Breast epithelium (tissue), 4 donors: ENCODE measurements around the gene ARL4D. TPM values are rescaled to one million over a fixed set of nuclear protein-coding genes. Genes with fewer than 3 reads are reported as not detected.

Source experiments
- DNase-seq, 2 donors: peaks; one replicate each; pipeline ENCODE4 v3.0.0-alpha.2; 2019; ENCODE audit warnings: low spot score in 2 of 2
- H3K27ac ChIP-seq, 2 donors: fragments of 200-600 bp; sonication (generic) in 1 of 2; one replicate each; pipeline ENCODE4 v1.5.1; 2016 to 2019; ENCODE audit warnings: mild to moderate bottlenecking in 1 of 2
- H3K27me3 ChIP-seq, 2 donors: fragments of 200-600 bp; sonication (generic) in 1 of 2; one replicate each; pipeline versions ENCODE4 v1.5.1 to v1.6.0; 2017 to 2019; ENCODE audit warnings: control low read depth in 1 of 2, mild to moderate bottlenecking in 1 of 2
- H3K36me3 ChIP-seq: fragments of 200-600 bp; one replicate; pipeline ENCODE4 v1.5.1; 2019
- H3K4me1 ChIP-seq, 2 donors: fragments of 200-600 bp; sonication (generic); one replicate each; pipeline ENCODE4 v1.5.1; 2016 to 2019; ENCODE audit warnings: control low read depth in 1 of 2
- H3K4me3 ChIP-seq, 3 donors: fragments of 200-600 bp; sonication (generic); 1 replicate in 2 of 3; 2 replicates in 1 of 3; pipeline ENCODE4 v1.5.1; 2016 to 2019; ENCODE audit warnings: mild to moderate bottlenecking in 3 of 3, moderate library complexity in 2 of 3
- H3K9me3 ChIP-seq, 2 donors: fragments of 200-600 bp; sonication (generic) in 1 of 2; one replicate each; pipeline ENCODE4 v1.5.1; 2016 to 2019; ENCODE audit warnings: control low read depth in 1 of 2
- CTCF ChIP-seq, 3 donors: fragments of 450-650 bp; IDR thresholded peaks; one replicate each; pipeline ENCODE4 v1.5.1; 2016 to 2017; ENCODE audit warnings: antibody characterized with exemption in 3 of 3, mild to moderate bottlenecking in 3 of 3, moderate library complexity in 3 of 3
- POLR2A ChIP-seq: fragments of 450-650 bp; IDR thresholded peaks from one replicate; pipeline ENCODE4 v1.6.1; 2016; ENCODE audit warnings: antibody characterized with exemption, mild to moderate bottlenecking, moderate library complexity
- POLR2AphosphoS5 ChIP-seq, 3 donors: sonication (generic); formaldehyde crosslinking; IDR thresholded peaks; one replicate each; pipeline ENCODE4 v1.6.1; 2017; ENCODE audit warnings: antibody characterized with exemption in 3 of 3
- intact Hi-C: fragments of 100-400 bp; cut with DNase I; formaldehyde crosslinking; loops from one replicate; pipeline ENCODE4 v1.15.1; 2023; ENCODE audit warnings: low total_unique reads
- total RNA-seq, 3 donors: library from RNA; depleted of rRNA; stranded (reverse); fragments of >200 nt; gene quantifications; one replicate each; pipeline ENCODE4 v1.1.0, GENCODE V29; 2016

ARL4D gene
- total RNA-seq, 3 donors from 2014 or later = 6.1 to 15.4 (median 7.2) TPM

- DNase-seq = no peak
- Histone ChIP-seq H3K27ac (no peak overlapping the region), H3K9me3 (no peaks in the 10 kb centered on the region), H3K36me3 (no peaks in the 10 kb centered on the region), H3K4me3 (no peak overlapping the region), H3K4me1 (peaks cover 0 to 7% of the 10 kb centered on the region in 2 donors), H3K27me3 (no peaks in the 10 kb centered on the region)
- no peak for TF ChIP-seq CTCF (IDR thresholded peaks at IDR 0.05)
- no peak for TF ChIP-seq POLR2A
- TF ChIP-seq POLR2AphosphoS5 (IDR thresholded peaks at IDR 0.05) = no peak
- intact Hi-C loops = no loop called here
These were observed 3.6 kb upstream of the ARL4D start for GRCh38 chr17:43395165-43395564.

- H3K4me3 ChIP-seq = no peak overlapping the region
- TF ChIP-seq CTCF (IDR thresholded peaks at IDR 0.05) (no peak), POLR2AphosphoS5 (IDR thresholded peaks at IDR 0.05) (no peak), POLR2A (no peak)
- DNase-seq = no peak
- intact Hi-C loops = loop anchor here (2.0 kb wide), 1 partner anchor 86 kb away; the partner anchor contains the start of gene DHX8
- no peak overlapping the region for H3K27ac ChIP-seq
- no peaks in the 10 kb centered on the region for H3K9me3 ChIP-seq
- no peaks in the 10 kb centered on the region for H3K36me3 ChIP-seq
- H3K4me1 ChIP-seq = peaks cover 0 to 7% of the 10 kb centered on the region in 2 donors
- H3K27me3 ChIP-seq = no peaks in the 10 kb centered on the region
These were observed 2.2 kb upstream of the ARL4D start for GRCh38 chr17:43396491-43397060.

GRCh38 chr17:43399839-43400328 is 1.1 kb downstream of the ARL4D start:
- TF ChIP-seq POLR2A = no peak
- no peak for TF ChIP-seq CTCF (IDR thresholded peaks at IDR 0.05)
- no peak for TF ChIP-seq POLR2AphosphoS5 (IDR thresholded peaks at IDR 0.05)
- Histone ChIP-seq H3K27me3 (no peaks in the 10 kb centered on the region), H3K36me3 (no peaks in the 10 kb centered on the region), H3K4me3 (peak overlapping the region; percentile 73 to 97 (median 91)), H3K27ac (peak overlapping the region; percentile 52 to 83), H3K4me1 (no peaks in the 10 kb centered on the region), H3K9me3 (no peaks in the 10 kb centered on the region)
- peak in 1 of 2 donors; percentile 70 for DNase-seq
- intact Hi-C loops = loop anchor here (10.0 kb wide), 1 partner anchor 895 kb away; no protein-coding TSS in a partner anchor

GRCh38 chr17:43400943-43401717 is 2.3 kb downstream of the ARL4D start:
- no peak for DNase-seq
- TF ChIP-seq CTCF (IDR thresholded peaks at IDR 0.05) (no peak), POLR2AphosphoS5 (IDR thresholded peaks at IDR 0.05) (no peak), POLR2A (no peak)
- H3K36me3 ChIP-seq = no peaks in the 10 kb centered on the region
- no peaks in the 10 kb centered on the region for H3K9me3 ChIP-seq
- intact Hi-C loops = loop anchor here (10.0 kb wide), 1 partner anchor 894 kb away; no protein-coding TSS in a partner anchor
- H3K27ac ChIP-seq = no peak overlapping the region
- no peaks in the 10 kb centered on the region for H3K27me3 ChIP-seq
- H3K4me1 ChIP-seq = no peaks in the 10 kb centered on the region
- peak overlapping the region; percentile 28 to 91 (median 73) for H3K4me3 ChIP-seq

GRCh38 chr17:43402078-43402477 is 3.3 kb downstream of the ARL4D start:
- DNase-seq = no peak
- intact Hi-C loops = loop anchor here (10.0 kb wide), 1 partner anchor 893 kb away; no protein-coding TSS in a partner anchor
- H3K4me1 ChIP-seq = no peaks in the 10 kb centered on the region

More at GRCh38 chr17:43402078-43402477, 3.3 kb downstream of the ARL4D start:
- H3K36me3 ChIP-seq = no peaks in the 10 kb centered on the region
- H3K27me3 ChIP-seq = no peaks in the 10 kb centered on the region
- H3K9me3 ChIP-seq = no peaks in the 10 kb centered on the region
- no peak overlapping the region for H3K4me3 ChIP-seq
- H3K27ac ChIP-seq = no peak overlapping the region
- TF ChIP-seq POLR2AphosphoS5 (IDR thresholded peaks at IDR 0.05) (no peak), POLR2A (no peak), CTCF (IDR thresholded peaks at IDR 0.05) (no peak)
